GM12878 (cell line): ENCODE data around the gene SLC45A1. TPM values are rescaled to one million over a fixed set of nuclear protein-coding genes. Genes with fewer than 3 reads are reported as not detected.

Experiments used
- ATAC-seq: fragments of 200-7000 bp; cut with Tn5 transposase; 3 replicates; pipeline ENCODE4 v1.9.1; 2020; ENCODE audit warnings: mild to moderate bottlenecking, moderate library complexity
- BruUV-seq: library from RNA; stranded (reverse); fragments of 400-500 nt; replicated peaks from 2 replicates; lab custom pipeline; 2021; lab: Mats Ljungman, UMichigan
- CTCF ChIA-PET: fragments of 300-600 bp; sonication (Branson Sonifier 250); formaldehyde crosslinking; extraction: SDS; loops from one replicate; lab custom pipeline; 2021; ENCODE audit warnings: inconsistent platforms; lab: Yijun Ruan, JAX
- POLR2A ChIA-PET: fragments of 350-600 bp; formaldehyde crosslinking; extraction: SDS; loops from one replicate; lab custom pipeline; 2021; ENCODE audit warnings: inconsistent platforms; lab: Charles Lee
- RAD21 ChIA-PET: fragments of 300-600 bp; sonication (Branson Sonifier 250); formaldehyde crosslinking; loops from one replicate; lab custom pipeline; 2023; ENCODE audit warnings: antibody characterized with exemption; ENCODE audit not compliant: unreplicated experiment; lab: Charles Lee
- SMC1A ChIA-PET: fragments of 300-600 bp; sonication (Branson Sonifier 250); formaldehyde crosslinking; loops from one replicate; lab custom pipeline; 2023; ENCODE audit not compliant: unreplicated experiment, uncharacterized antibody; lab: Charles Lee
- DNase-seq: peaks from one replicate; pipeline ENCODE4 v3.0.0-alpha.2; 2011; ENCODE audit warnings: low read depth, low spot score
- FAIRE-seq: peaks from 3 replicates; lab custom pipeline; 2011; peaks lifted over from hg19 to GRCh38; lab: Jason Lieb, UNC
- H2AFZ ChIP-seq: 2 replicates; pipeline ENCODE4 v1.6.0; 2011; ENCODE audit warnings: low read depth, low read length, control low read depth; ENCODE audit not compliant: control insufficient read depth
- H3K27ac ChIP-seq: 2 replicates; pipeline ENCODE4 v1.5.1; 2011; ENCODE audit warnings: control low read depth; ENCODE audit not compliant: control insufficient read depth, insufficient read depth
- H3K27me3 ChIP-seq, 2 experiments: replicated peaks in 1 of 2; 2 replicates each; pipeline versions ENCODE4 v1.6.0 to v1.6.1; 2011; ENCODE audit warnings: low read length in 1 of 2; ENCODE audit not compliant: control insufficient read depth in 2 of 2, insufficient read depth in 2 of 2
- H3K36me3 ChIP-seq, 2 experiments: 2 replicates each; pipeline ENCODE4 v1.5.1; 2011; ENCODE audit warnings: low read length in 1 of 2; ENCODE audit not compliant: control insufficient read depth in 2 of 2, insufficient read depth in 2 of 2
- H3K4me1 ChIP-seq: 2 replicates; pipeline ENCODE4 v1.6.1; 2011; ENCODE audit warnings: mild to moderate bottlenecking, low read length, moderate library complexity, mixed read lengths; ENCODE audit not compliant: control insufficient read depth, insufficient read depth
- H3K4me2 ChIP-seq: 2 replicates; pipeline ENCODE4 v1.6.0; 2011; ENCODE audit warnings: control low read depth; ENCODE audit not compliant: control insufficient read depth, insufficient read depth
- H3K4me3 ChIP-seq: fragments of 200-600 bp; sonication (generic); 2 replicates; pipeline ENCODE4 v1.5.1; 2016
- H3K79me2 ChIP-seq: 2 replicates; pipeline ENCODE4 v1.6.0; 2011; ENCODE audit warnings: low read length; ENCODE audit not compliant: control insufficient read depth, insufficient read depth
- H3K9ac ChIP-seq: 2 replicates; pipeline ENCODE4 v1.8.0; 2011; ENCODE audit warnings: low read length, control low read depth, mixed read lengths; ENCODE audit not compliant: control insufficient read depth, insufficient read depth
- H3K9me3 ChIP-seq: replicated peaks from 3 replicates; pipeline ENCODE4 v1.5.1; 2011; ENCODE audit warnings: mild to moderate bottlenecking, low read length; ENCODE audit not compliant: control insufficient read depth, insufficient read depth
- H4K20me1 ChIP-seq: 2 replicates; pipeline ENCODE4 v1.6.0; 2011; ENCODE audit not compliant: control insufficient read depth, insufficient read depth
- ASH2L ChIP-seq: fragments of 300-600, 200-600 bp; sonication (generic); IDR thresholded peaks from 2 replicates; pipeline ENCODE4 v1.6.1; 2017; ENCODE audit warnings: low read depth, mild to moderate bottlenecking, borderline replicate concordance
- CHD4 ChIP-seq: fragments of 200-600 bp; sonication (generic); IDR thresholded peaks from 2 replicates; pipeline ENCODE4 v1.6.1; 2016; ENCODE audit warnings: mild to moderate bottlenecking
- ESRRA ChIP-seq: IDR thresholded peaks from 2 replicates; pipeline ENCODE4 v1.6.1; 2012; ENCODE audit warnings: mild to moderate bottlenecking, low read length, improper control_type of control experiment
- EZH2 ChIP-seq: IDR thresholded peaks from 2 replicates; pipeline ENCODE4 v1.6.1; 2012; ENCODE audit warnings: low read depth, mild to moderate bottlenecking, control low read depth, inconsistent platforms, low read length, borderline replicate concordance; ENCODE audit not compliant: control insufficient read depth
- HDAC2 ChIP-seq: fragments of 200-600 bp; sonication (generic); IDR thresholded peaks from 2 replicates; pipeline ENCODE4 v1.6.1; 2017
- KDM1A ChIP-seq: fragments of 200-600 bp; sonication (generic); IDR thresholded peaks from 2 replicates; pipeline ENCODE4 v1.6.1; 2016; ENCODE audit warnings: borderline replicate concordance
- KLF5 ChIP-seq: fragments of 450-650 bp; IDR thresholded peaks from 2 replicates; pipeline ENCODE4 v1.6.1; 2014; ENCODE audit warnings: mild to moderate bottlenecking; ENCODE audit not compliant: partially characterized antibody
- LARP7 ChIP-seq: fragments of 450-650 bp; IDR thresholded peaks from 2 replicates; pipeline ENCODE4 v1.6.1; 2017; ENCODE audit warnings: mild to moderate bottlenecking
- MEF2A ChIP-seq: IDR thresholded peaks from 2 replicates; pipeline ENCODE4 v1.6.1; 2011; ENCODE audit warnings: low read depth, mild to moderate bottlenecking, low read length, moderate library complexity; ENCODE audit not compliant: insufficient read depth
- MTA2 ChIP-seq: fragments of 450-650 bp; IDR thresholded peaks from 2 replicates; pipeline ENCODE4 v1.6.1; 2016; ENCODE audit warnings: low read depth, mild to moderate bottlenecking, moderate library complexity
- NBN ChIP-seq: fragments of 450-650 bp; IDR thresholded peaks from 2 replicates; pipeline ENCODE4 v1.6.1; 2016
- RAD51 ChIP-seq: fragments of 450-650 bp; IDR thresholded peaks from 2 replicates; pipeline ENCODE4 v1.6.1; 2016; ENCODE audit warnings: moderate library complexity, mild to moderate bottlenecking, inconsistent platforms
- RELA ChIP-seq: fragments of 450-650 bp; IDR thresholded peaks from 2 replicates; pipeline ENCODE4 v1.8.0; 2014; ENCODE audit warnings: borderline replicate concordance; ENCODE audit not compliant: partially characterized antibody
- RUNX3 ChIP-seq: IDR thresholded peaks from 2 replicates; pipeline ENCODE4 v1.6.1; 2012; ENCODE audit warnings: low read length, inconsistent platforms
- SPI1 ChIP-seq: IDR thresholded peaks from 2 replicates; pipeline ENCODE4 v1.6.1; 2011; ENCODE audit warnings: low read depth, mild to moderate bottlenecking, low read length, moderate library complexity, borderline replicate concordance; ENCODE audit not compliant: insufficient read depth
- SRF ChIP-seq, 2 experiments: IDR thresholded peaks; 2 replicates each; pipeline ENCODE4 v1.6.1; 2011; ENCODE audit warnings: low read depth in 2 of 2, low read length in 2 of 2, mild to moderate bottlenecking in 1 of 2, moderate library complexity in 1 of 2
- in situ Hi-C: fragments of 300-500 bp; cut with MboI; formaldehyde crosslinking; loops from 9 replicates; pipeline ENCODE4 v1.14.3; 2018; ENCODE audit warnings: mixed read lengths
- intact Hi-C: fragments of 100-400 bp; cut with micrococcal nuclease; formaldehyde crosslinking; loops from one replicate; pipeline ENCODE4 v1.14.2; 2022; ENCODE audit not compliant: unreplicated experiment
- polyA plus RNA-seq, 11 experiments: library from polyadenylated mRNA; depleted of rRNA in 4 of 11; unstranded in 6 of 11; stranded (reverse) in 5 of 11; fragments of >200 nt; fragmentation: Nextera tagmentation in 4 of 11; fragmentation: Illumina TruSeq in 1 of 11; extraction: Ambion mirVana in 4 of 11; extraction: Trizol in 1 of 11; gene quantifications; 1 replicate in 1 of 11; 2 replicates in 10 of 11; pipeline versions ENCODE4 v1.2.1 to v1.2.3, GENCODE V29; 2011 to 2016; ENCODE audit warnings: inconsistent platforms in 2 of 11, missing spikeins in 2 of 11, low read depth in 1 of 11
- total RNA-seq, 4 experiments: library from RNA; depleted of rRNA in 3 of 4; stranded (reverse); fragments of >200 nt in 3 of 4; fragmentation: Illumina TruSeq in 1 of 4; extraction: Trizol in 1 of 4; gene quantifications; 2 replicates each; pipeline versions ENCODE4 v1.2.1 to v1.2.3, GENCODE V29; 2013 to 2021
- TF ChIP-seq, protein P1 (sequence below): fragments of 450-650 bp; IDR thresholded peaks from 2 replicates; pipeline ENCODE4 v1.6.1; 2017; ENCODE audit warnings: borderline replicate concordance
- TF ChIP-seq, protein P2 (sequence below): fragments of 450-650 bp; formaldehyde crosslinking; IDR thresholded peaks from 2 replicates; pipeline ENCODE4 v1.4.0; 2022; ENCODE audit warnings: mild to moderate bottlenecking, moderate library complexity
- TF ChIP-seq, protein P3 (sequence below): IDR thresholded peaks from 2 replicates; pipeline ENCODE4 v1.6.1; 2012; ENCODE audit warnings: mild to moderate bottlenecking, low read depth, low read length

Gene SLC45A1
- total and polyA plus RNA-seq, 10 of the 15 experiments (the other 5 are each of a cell fraction or from before 2014, with no cell fraction given), result 0.07 to 0.23 (median 0.13) TPM; not detected in 6

DNA sequence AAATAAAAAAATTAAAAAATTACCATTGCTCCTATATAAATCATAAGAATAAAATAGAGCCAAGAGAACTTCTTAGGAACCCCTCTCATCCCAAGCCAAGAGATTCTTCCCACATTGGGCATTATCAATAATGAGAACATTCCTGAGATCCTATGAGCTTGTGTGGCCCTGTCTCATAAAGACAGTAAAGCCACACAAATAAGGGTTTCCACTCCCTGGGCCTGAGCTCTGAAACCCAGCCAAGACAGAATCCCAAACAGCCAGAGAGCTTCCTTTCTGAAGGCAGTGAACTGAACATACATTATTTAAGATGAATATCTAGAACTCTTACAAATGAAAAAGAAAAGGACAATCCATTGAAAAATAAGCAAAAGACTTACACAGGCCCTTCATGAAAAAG lies 68.3 kb downstream of the SLC45A1 start:
- in situ Hi-C loops, result no loop called here
- CTCF ChIA-PET, result interaction anchor here (0.6 to 1.7 kb wide), 4 partner anchors 10 to 341 kb away, joined by 3 to 4 read pairs (median 3); no protein-coding TSS in a partner anchor
- no peak overlapping the region for H3K27ac ChIP-seq

More for the DNA sequence above, 68.3 kb downstream of the SLC45A1 start:
- SMC1A ChIA-PET, result interaction anchor here (0.6 to 2.3 kb wide), 10 partner anchors 16 to 462 kb away, joined by 3 to 8 read pairs (median 4); no protein-coding TSS in a partner anchor
- ATAC-seq (no peak), FAIRE-seq (no peak), DNase-seq (no peak)
- intact Hi-C loops, result no loop called here
- H4K20me1 ChIP-seq, result peaks cover 6% of the 10 kb centered on the region; the same call in 1 of the 2 replicates
- RAD21 ChIA-PET, result interaction anchor here (0.8 to 1.4 kb wide), 2 partner anchors 12 to 463 kb away, joined by 3 to 4 read pairs; no protein-coding TSS in a partner anchor
- no peak overlapping the region for H3K4me2 ChIP-seq
- POLR2A ChIA-PET, result interaction anchor here (0.5 kb wide), 1 partner anchor 14 kb away, joined by 5 read pairs; no protein-coding TSS in a partner anchor
- no peak overlapping the region for H3K9ac ChIP-seq
- H3K79me2 ChIP-seq, result peaks cover 4% of the 10 kb centered on the region
- H3K4me1 ChIP-seq, result no peaks in the 10 kb centered on the region
- no TSS peak for BruUV-seq
- no peaks in the 10 kb centered on the region for H3K9me3 ChIP-seq
- H2AFZ ChIP-seq, result no peak overlapping the region
- no peaks in the 10 kb centered on the region for H3K27me3 ChIP-seq
- TF ChIP-seq HDAC2 (no peak), RAD51 (no peak), ESRRA (no peak), RELA (no peak), RUNX3 (no peak), KDM1A (no peak), EZH2 (no peak), NBN (no peak), SRF (IDR thresholded peaks at IDR 0.05; ENCODE audit: low read depth in 2 of 2, low read length in 2 of 2) (no peak), CHD4 (no peak), ASH2L (no peak), MTA2 (no peak), MEF2A (no peak), SPI1 (no peak), KLF5 (no peak), LARP7 (no peak)
- TF ChIP-seq, protein P1, sequence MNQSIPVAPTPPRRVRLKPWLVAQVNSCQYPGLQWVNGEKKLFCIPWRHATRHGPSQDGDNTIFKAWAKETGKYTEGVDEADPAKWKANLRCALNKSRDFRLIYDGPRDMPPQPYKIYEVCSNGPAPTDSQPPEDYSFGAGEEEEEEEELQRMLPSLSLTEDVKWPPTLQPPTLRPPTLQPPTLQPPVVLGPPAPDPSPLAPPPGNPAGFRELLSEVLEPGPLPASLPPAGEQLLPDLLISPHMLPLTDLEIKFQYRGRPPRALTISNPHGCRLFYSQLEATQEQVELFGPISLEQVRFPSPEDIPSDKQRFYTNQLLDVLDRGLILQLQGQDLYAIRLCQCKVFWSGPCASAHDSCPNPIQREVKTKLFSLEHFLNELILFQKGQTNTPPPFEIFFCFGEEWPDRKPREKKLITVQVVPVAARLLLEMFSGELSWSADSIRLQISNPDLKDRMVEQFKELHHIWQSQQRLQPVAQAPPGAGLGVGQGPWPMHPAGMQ, result no peak
- TF ChIP-seq, protein P2, sequence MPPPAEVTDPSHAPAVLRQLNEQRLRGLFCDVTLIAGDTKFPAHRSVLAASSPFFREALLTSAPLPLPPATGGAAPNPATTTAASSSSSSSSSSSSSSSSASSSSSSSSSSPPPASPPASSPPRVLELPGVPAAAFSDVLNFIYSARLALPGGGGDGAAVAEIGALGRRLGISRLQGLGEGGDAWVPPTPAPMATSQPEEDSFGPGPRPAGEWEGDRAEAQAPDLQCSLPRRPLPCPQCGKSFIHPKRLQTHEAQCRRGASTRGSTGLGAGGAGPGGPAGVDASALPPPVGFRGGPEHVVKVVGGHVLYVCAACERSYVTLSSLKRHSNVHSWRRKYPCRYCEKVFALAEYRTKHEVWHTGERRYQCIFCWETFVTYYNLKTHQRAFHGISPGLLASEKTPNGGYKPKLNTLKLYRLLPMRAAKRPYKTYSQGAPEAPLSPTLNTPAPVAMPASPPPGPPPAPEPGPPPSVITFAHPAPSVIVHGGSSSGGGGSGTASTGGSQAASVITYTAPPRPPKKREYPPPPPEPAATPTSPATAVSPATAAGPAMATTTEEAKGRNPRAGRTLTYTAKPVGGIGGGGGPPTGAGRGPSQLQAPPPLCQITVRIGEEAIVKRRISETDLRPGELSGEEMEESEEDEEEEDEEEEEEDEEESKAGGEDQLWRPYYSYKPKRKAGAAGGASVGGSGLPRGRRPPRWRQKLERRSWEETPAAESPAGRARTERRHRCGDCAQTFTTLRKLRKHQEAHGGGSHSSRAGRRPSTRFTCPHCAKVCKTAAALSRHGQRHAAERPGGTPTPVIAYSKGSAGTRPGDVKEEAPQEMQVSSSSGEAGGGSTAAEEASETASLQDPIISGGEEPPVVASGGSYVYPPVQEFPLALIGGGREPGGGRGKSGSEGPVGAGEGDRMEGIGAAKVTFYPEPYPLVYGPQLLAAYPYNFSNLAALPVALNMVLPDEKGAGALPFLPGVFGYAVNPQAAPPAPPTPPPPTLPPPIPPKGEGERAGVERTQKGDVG (CRISPR knock-in tag), result no peak
- TF ChIP-seq, protein P3, sequence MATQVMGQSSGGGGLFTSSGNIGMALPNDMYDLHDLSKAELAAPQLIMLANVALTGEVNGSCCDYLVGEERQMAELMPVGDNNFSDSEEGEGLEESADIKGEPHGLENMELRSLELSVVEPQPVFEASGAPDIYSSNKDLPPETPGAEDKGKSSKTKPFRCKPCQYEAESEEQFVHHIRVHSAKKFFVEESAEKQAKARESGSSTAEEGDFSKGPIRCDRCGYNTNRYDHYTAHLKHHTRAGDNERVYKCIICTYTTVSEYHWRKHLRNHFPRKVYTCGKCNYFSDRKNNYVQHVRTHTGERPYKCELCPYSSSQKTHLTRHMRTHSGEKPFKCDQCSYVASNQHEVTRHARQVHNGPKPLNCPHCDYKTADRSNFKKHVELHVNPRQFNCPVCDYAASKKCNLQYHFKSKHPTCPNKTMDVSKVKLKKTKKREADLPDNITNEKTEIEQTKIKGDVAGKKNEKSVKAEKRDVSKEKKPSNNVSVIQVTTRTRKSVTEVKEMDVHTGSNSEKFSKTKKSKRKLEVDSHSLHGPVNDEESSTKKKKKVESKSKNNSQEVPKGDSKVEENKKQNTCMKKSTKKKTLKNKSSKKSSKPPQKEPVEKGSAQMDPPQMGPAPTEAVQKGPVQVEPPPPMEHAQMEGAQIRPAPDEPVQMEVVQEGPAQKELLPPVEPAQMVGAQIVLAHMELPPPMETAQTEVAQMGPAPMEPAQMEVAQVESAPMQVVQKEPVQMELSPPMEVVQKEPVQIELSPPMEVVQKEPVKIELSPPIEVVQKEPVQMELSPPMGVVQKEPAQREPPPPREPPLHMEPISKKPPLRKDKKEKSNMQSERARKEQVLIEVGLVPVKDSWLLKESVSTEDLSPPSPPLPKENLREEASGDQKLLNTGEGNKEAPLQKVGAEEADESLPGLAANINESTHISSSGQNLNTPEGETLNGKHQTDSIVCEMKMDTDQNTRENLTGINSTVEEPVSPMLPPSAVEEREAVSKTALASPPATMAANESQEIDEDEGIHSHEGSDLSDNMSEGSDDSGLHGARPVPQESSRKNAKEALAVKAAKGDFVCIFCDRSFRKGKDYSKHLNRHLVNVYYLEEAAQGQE, result no peak
- peaks cover 8 to 14% of the 10 kb centered on the region in 2 experiments for H3K36me3 ChIP-seq
- no peak overlapping the region for H3K4me3 ChIP-seq
